Activated CD8-positive, alpha-beta T cell treated with anti-CD3 and anti-CD28 coated beads for 36 hours (primary cell): Measurements from ENCODE around the gene NPM3. TPM values are rescaled to one million over a fixed set of nuclear protein-coding genes. Genes with fewer than 3 reads are reported as not detected.

Experiments used
- ATAC-seq: fragments of 200-7000 bp; cut with Tn5 transposase; one replicate; pipeline ENCODE4 v1.10.0; 2021; ENCODE audit warnings: mild to moderate bottlenecking, moderate library complexity
- CTCF ChIA-PET: fragments of 350-600 bp; sonication (Branson Sonifier 250); formaldehyde crosslinking; loops from one replicate; lab custom pipeline; 2021; ENCODE audit warnings: antibody characterized with exemption; lab: Charles Lee
- POLR2A ChIA-PET: fragments of 350-600 bp; sonication (Branson Sonifier 250); formaldehyde crosslinking; loops from one replicate; lab custom pipeline; 2021; ENCODE audit warnings: antibody characterized with exemption; lab: Charles Lee
- DNase-seq: peaks from one replicate; pipeline ENCODE4 v3.0.0-alpha.2; 2020
- H3K27ac Mint-ChIP-seq: one replicate; pipeline ENCODE4 v1.8.0; 2021; ENCODE audit warnings: mild to moderate bottlenecking, mixed read lengths
- H3K27me3 Mint-ChIP-seq: one replicate; pipeline ENCODE4 v1.8.0; 2021; ENCODE audit warnings: mixed read lengths
- H3K36me3 Mint-ChIP-seq: one replicate; pipeline ENCODE4 v1.8.0; 2021; ENCODE audit warnings: low read depth, mixed read lengths
- H3K4me1 Mint-ChIP-seq: one replicate; pipeline ENCODE4 v1.8.0; 2021; ENCODE audit warnings: low read depth, mixed read lengths
- H3K4me3 Mint-ChIP-seq: one replicate; pipeline ENCODE4 v1.8.0; 2021; ENCODE audit warnings: mild to moderate bottlenecking, moderate library complexity, mixed read lengths
- H3K9me3 Mint-ChIP-seq: one replicate; pipeline ENCODE4 v1.8.0; 2021; ENCODE audit warnings: mixed read lengths
- CTCF ChIP-seq: fragments of 200-600 bp; IDR thresholded peaks from one replicate; pipeline ENCODE4 v1.8.0; 2022; ENCODE audit warnings: antibody characterized with exemption, mild to moderate bottlenecking
- intact Hi-C: fragments of 100-400 bp; cut with micrococcal nuclease; formaldehyde crosslinking; loops from one replicate; pipeline ENCODE4 v1.10.0; 2022
- total RNA-seq, 2 experiments: library from RNA; stranded (reverse); gene quantifications; one replicate each; pipeline ENCODE4 v1.2.3, GENCODE V29; 2021

Gene NPM3
- total RNA-seq, 2 experiments from 2014 or later: 235 to 264 TPM

- TF ChIP-seq CTCF: no peak
- CTCF ChIA-PET: interaction anchor here (0.9 kb wide), 1 partner anchor 11 kb away, joined by 4 read pairs; no protein-coding TSS in a partner anchor
- DNase-seq: peak; percentile 87
- H3K27me3 Mint-ChIP-seq: no peaks in the 10 kb centered on the region
- peak overlapping the region; percentile 70 for H3K4me3 Mint-ChIP-seq
- H3K4me1 Mint-ChIP-seq: peaks cover 38% of the 10 kb centered on the region
- intact Hi-C loops: no loop called here
- H3K9me3 Mint-ChIP-seq: no peaks in the 10 kb centered on the region
- no peaks in the 10 kb centered on the region for H3K36me3 Mint-ChIP-seq
- ATAC-seq: peak; percentile 31
- H3K27ac Mint-ChIP-seq: peak overlapping the region; percentile 94
- POLR2A ChIA-PET: interaction anchor here (0.9 to 2.4 kb wide), 4 partner anchors 11 to 46 kb away, joined by 3 to 25 read pairs (median 6); partner anchors contain the start of genes NPM3 and OGA
Observed at GRCh38 chr10:101829561-101830315, 46.5 kb upstream of the NPM3 start.

GRCh38 chr10:101828766-101829551, 45.7 kb upstream of the NPM3 start:
- DNase-seq (no peak), ATAC-seq (no peak)
- intact Hi-C loops: no loop called here
- CTCF ChIA-PET: interaction anchor here (1.1 to 2.5 kb wide), 2 partner anchors 7 to 12 kb away, joined by 4 to 15 read pairs; no protein-coding TSS in a partner anchor
- Mint-ChIP-seq H3K36me3 (no peaks in the 10 kb centered on the region), H3K27ac (no peak overlapping the region), H3K27me3 (no peaks in the 10 kb centered on the region), H3K4me3 (no peak overlapping the region), H3K9me3 (no peaks in the 10 kb centered on the region), H3K4me1 (peaks cover 31% of the 10 kb centered on the region)
- POLR2A ChIA-PET: interaction anchor here (0.6 to 2.4 kb wide), 6 partner anchors 11 to 306 kb away, joined by 3 to 28 read pairs (median 6); partner anchors contain the start of genes NPM3 and OGA
- no peak for TF ChIP-seq CTCF

- TF ChIP-seq CTCF: no peak
- no peak overlapping the region for H3K4me3 Mint-ChIP-seq
- no peak overlapping the region for H3K27ac Mint-ChIP-seq
- peaks cover 23% of the 10 kb centered on the region for H3K4me1 Mint-ChIP-seq
- ChIA-PET POLR2A (interaction anchor here (0.5 to 2.3 kb wide), 6 partner anchors 10 to 331 kb away, joined by 3 to 28 read pairs (median 3); partner anchors contain the start of gene OGA), CTCF (interaction anchor here (1.1 to 2.5 kb wide), 4 partner anchors 8 to 47 kb away, joined by 4 to 15 read pairs (median 6); no protein-coding TSS in a partner anchor)
- intact Hi-C loops: no loop called here
- DNase-seq: no peak
- no peaks in the 10 kb centered on the region for H3K27me3 Mint-ChIP-seq
- ATAC-seq: no peak
- no peaks in the 10 kb centered on the region for H3K36me3 Mint-ChIP-seq
- H3K9me3 Mint-ChIP-seq: no peaks in the 10 kb centered on the region
Observed at GRCh38 chr10:101827919-101828600, 44.8 kb upstream of the NPM3 start.

- Mint-ChIP-seq H3K4me3 (no peak overlapping the region), H3K4me1 (peaks cover 23% of the 10 kb centered on the region), H3K9me3 (no peaks in the 10 kb centered on the region), H3K27ac (no peak overlapping the region), H3K27me3 (no peaks in the 10 kb centered on the region), H3K36me3 (peaks cover 2% of the 10 kb centered on the region)
- ChIA-PET CTCF (interaction anchor here (1.3 to 2.5 kb wide), 3 partner anchors 9 to 46 kb away, joined by 5 to 15 read pairs (median 6); no protein-coding TSS in a partner anchor), POLR2A (interaction anchor here (0.8 to 2.3 kb wide), 3 partner anchors 8 to 13 kb away, joined by 3 to 28 read pairs (median 3); partner anchors contain the start of gene OGA)
- TF ChIP-seq CTCF: no peak
- intact Hi-C loops: no loop called here
- DNase-seq (no peak), ATAC-seq (no peak)
Observed at GRCh38 chr10:101826852-101827434, 43.7 kb upstream of the NPM3 start.
